GM10248 (cell line): ENCODE data around the gene MRPS23.

Source experiments
- CTCF ChIA-PET: fragments of 300-600 bp; sonication (Branson Sonifier 250); formaldehyde crosslinking; extraction: SDS; loops from one replicate; lab custom pipeline; 2021; ENCODE audit warnings: antibody characterized with exemption; lab: Yijun Ruan, JAX
- POLR2A ChIA-PET: fragments of 350-650 bp; sonication (Branson Sonifier 250); formaldehyde crosslinking; extraction: SDS; loops from one replicate; lab custom pipeline; 2020; ENCODE audit warnings: antibody characterized with exemption; lab: Yijun Ruan, JAX
- DNase-seq: peaks from one replicate; pipeline ENCODE4 v3.0.0; 2012; ENCODE audit errors: extremely low spot score
- TF ChIP-seq, protein P1 (sequence below): IDR thresholded peaks from 2 replicates; pipeline ENCODE4 v1.5.1; 2012; ENCODE audit warnings: mild to moderate bottlenecking, low read depth; ENCODE audit errors: extremely low read depth, missing control alignments, control extremely low read depth

Gene MRPS23

DNA sequence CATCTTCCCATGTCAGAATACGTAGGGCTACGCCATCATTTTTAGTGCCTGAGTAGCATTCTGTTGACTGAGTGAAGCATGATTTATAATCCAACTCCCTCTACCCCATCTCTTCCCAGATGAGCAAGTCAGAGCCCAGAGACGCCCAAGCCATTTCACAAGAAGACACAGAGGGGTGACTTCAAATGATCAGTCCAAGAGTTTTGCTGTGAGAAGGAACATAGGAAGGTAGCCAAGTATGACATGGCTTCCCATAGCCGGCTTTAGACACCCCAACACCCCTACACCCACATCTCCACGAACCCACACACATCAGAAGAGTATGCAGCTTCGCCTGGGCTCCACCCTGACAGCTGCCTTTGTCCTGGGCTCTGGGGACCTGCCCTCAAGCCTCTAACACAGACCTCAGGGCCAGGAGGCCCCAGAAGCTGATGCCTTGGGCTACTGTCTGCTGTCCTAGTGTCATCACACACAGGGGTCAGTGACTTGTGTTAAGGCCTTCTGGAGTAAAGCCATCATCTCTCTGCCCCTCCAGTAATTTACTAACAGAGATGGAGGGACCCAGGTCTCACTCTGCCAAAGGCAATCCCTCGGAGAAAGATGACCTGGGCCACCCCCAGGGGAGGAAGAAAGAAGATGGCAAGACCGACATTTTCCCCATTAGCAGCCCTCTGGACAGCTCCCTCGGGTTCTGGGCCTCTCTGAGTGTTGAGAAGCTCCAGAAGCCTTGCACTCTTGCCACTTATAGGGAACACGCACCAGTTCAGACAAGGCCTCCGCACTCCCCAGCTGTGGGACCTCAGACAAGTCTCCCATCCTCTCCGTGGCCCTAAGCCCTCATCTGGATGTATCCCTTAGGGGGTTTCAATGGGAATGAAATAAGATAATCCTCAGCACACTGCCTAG, 38.7 kb upstream of the MRPS23 start:
- ChIA-PET POLR2A (interaction anchor here (0.7 kb wide), 1 partner anchor 932 kb away, joined by 8 read pairs; no protein-coding TSS in a partner anchor), CTCF (interaction anchor here (1.0 to 7.1 kb wide), 2 partner anchors 111 kb away, joined by 3 to 44 read pairs; no protein-coding TSS in a partner anchor)
- no peak for DNase-seq
- TF ChIP-seq, protein P1, sequence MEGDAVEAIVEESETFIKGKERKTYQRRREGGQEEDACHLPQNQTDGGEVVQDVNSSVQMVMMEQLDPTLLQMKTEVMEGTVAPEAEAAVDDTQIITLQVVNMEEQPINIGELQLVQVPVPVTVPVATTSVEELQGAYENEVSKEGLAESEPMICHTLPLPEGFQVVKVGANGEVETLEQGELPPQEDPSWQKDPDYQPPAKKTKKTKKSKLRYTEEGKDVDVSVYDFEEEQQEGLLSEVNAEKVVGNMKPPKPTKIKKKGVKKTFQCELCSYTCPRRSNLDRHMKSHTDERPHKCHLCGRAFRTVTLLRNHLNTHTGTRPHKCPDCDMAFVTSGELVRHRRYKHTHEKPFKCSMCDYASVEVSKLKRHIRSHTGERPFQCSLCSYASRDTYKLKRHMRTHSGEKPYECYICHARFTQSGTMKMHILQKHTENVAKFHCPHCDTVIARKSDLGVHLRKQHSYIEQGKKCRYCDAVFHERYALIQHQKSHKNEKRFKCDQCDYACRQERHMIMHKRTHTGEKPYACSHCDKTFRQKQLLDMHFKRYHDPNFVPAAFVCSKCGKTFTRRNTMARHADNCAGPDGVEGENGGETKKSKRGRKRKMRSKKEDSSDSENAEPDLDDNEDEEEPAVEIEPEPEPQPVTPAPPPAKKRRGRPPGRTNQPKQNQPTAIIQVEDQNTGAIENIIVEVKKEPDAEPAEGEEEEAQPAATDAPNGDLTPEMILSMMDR, result no peak

DNA sequence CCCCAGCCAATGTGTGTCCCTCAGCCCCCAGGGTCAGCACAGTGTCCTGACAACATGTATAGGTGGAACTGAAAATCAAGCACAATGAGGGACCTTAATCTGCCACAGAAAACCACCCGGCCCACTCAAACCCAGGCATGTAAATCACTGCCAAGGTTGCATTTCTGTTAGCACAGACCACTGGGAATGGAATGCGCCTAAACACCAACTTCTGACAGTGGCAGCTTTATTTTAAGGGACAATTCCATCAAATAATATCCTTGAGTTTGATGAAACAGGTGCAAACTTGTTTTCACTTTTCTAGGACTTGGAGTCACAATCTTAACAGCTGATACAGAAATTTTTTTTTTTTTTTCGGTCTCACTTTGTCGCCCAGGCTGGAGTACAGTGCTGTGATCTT, 37.3 kb upstream of the MRPS23 start:
- ChIA-PET POLR2A (interaction anchor here (0.6 to 0.7 kb wide), 2 partner anchors 9 to 119 kb away, joined by 3 to 9 read pairs; no protein-coding TSS in a partner anchor), CTCF (interaction anchor here (0.7 kb wide), 1 partner anchor 10 kb away, joined by 3 read pairs; no protein-coding TSS in a partner anchor)
- DNase-seq, result no peak
- TF ChIP-seq, protein P1, result no peak

DNA sequence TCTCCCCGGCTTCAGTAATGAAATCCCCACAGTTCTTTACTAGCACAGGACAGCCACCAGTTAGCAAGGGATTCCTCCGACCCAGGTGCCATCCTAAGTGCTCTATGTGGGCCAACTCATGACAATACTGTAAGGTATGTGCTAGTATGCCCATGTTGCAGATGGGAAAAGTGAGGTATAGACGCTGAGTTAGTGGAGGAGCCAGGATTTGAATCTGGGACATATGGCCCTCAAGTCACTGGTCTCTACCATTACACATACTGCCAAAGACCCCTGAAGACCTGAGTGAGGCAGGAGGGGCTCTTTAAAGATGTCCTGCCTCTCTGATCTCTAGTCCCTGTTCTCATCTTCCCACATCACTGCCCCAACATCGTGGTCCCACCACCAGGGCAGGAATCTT, 36.2 kb upstream of the MRPS23 start:
- TF ChIP-seq, protein P1, result no peak
- CTCF ChIA-PET, result no interaction called here
- no peak for DNase-seq
- POLR2A ChIA-PET, result no interaction called here

DNA sequence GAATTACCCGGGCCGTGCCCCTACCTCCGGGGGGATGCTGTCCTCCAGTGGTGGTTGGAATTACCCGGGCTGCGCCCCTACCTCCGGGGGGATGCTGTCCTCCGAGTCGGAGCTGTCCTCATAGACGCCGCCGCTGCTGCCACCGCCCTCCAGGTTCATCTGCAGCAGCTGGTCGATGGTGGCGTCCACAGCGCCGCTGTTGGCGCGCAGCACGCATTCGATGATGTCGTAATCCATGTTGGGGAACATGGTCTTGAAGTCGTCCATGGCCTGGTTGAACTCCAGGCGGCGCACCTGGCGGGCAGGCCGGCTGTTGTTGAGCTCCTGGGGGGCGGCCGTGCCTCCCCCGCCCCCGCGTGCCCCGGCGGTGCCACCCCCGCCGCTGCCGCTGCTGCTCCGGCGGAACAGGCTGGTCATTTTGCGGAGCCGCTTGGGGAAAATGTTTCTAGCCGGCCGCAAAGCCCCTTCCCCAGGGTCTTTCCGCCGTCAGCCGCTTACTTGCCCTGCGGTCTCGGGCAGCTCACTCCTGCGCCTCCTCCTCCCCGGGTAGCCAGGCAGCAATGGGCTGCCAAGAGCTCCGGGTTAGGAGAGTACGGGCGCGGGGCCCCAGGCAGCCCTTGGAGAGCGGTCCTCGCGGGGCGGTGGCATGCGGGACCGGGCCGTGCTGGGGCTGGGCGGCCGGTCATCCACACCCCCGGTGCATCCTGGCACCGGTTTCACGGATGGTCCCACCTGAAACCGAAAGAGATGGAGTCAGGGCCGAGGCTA, 35.5 kb upstream of the MRPS23 start:
- TF ChIP-seq, protein P1, result no peak
- CTCF ChIA-PET, result interaction anchor here (1.1 to 2.5 kb wide), 2 partner anchors 8 to 112 kb away, joined by 3 to 7 read pairs; no protein-coding TSS in a partner anchor
- POLR2A ChIA-PET, result interaction anchor here (0.5 kb wide), 1 partner anchor 198 kb away, joined by 5 read pairs; the partner anchor contains the start of gene DYNLL2

DNA sequence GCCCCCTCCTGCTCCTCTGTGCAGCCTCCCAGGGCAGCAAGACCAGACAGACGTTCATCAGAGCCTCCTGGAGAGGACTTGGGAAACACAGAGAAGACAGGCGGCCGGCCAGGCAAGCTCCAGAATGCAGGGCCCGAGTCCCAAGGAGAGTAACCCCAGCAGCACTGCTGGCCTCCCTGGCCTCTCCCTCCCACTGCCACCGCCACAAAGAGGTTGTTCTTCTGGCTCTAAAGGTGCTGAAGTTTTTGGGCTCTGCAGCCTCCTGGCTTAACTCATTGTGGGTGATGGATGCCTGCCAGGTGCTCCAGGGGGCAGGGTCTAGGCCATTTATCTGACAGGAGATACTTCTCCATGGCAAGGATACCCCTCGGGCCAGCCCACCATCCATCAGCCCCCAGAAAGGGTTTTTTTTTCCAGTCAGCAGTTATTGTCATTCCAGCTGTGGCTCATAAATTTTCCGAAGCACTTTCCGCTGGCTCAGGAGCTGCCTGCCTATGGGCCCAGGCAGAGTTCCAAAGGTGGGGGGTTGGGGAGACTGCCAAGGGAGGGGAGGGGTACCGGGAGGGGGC, 32.0 kb upstream of the MRPS23 start:
- TF ChIP-seq, protein P1, result no peak
- CTCF ChIA-PET, result interaction anchor here (4.3 kb wide), 1 partner anchor 11 kb away, joined by 21 read pairs; no protein-coding TSS in a partner anchor

More for the DNA sequence above, 35.5 kb upstream of the MRPS23 start:
- DNase-seq, result no peak

More for the DNA sequence above, 32.0 kb upstream of the MRPS23 start:
- no peak for DNase-seq
- POLR2A ChIA-PET, result no interaction called here
